GM23338 (cell line): Measurements from ENCODE around the gene FIG4.

ENCODE experiments used
- CREB1 ChIP-seq: fragments of 250-450 bp; sonication (Bioruptor Pico); IDR thresholded peaks from 2 replicates; pipeline ENCODE4 v1.5.0; 2020; ENCODE audit warnings: low read depth, mild to moderate bottlenecking, moderate library complexity
- CTCF ChIP-seq, 2 experiments: fragments of 200-600 bp in 1 of 2; sonication (generic) in 1 of 2; conservative IDR thresholded peaks; 2 replicates each; pipeline versions ENCODE4 v1.5.1 to v1.6.1; 2016 to 2017; ENCODE audit warnings: antibody characterized with exemption in 2 of 2, low read depth in 2 of 2, mild to moderate bottlenecking in 2 of 2, moderate library complexity in 1 of 2
- EZH2 ChIP-seq: fragments of 200-600 bp; sonication (generic); IDR thresholded peaks from one replicate; pipeline ENCODE4 v1.8.0; 2017; ENCODE audit warnings: antibody characterized with exemption, mild to moderate bottlenecking, low read depth; ENCODE audit not compliant: unreplicated experiment
- EZH2phosphoT487 ChIP-seq: fragments of 200-600 bp; sonication (generic); IDR thresholded peaks from one replicate; pipeline ENCODE4 v1.8.1; 2018; ENCODE audit warnings: antibody characterized with exemption; ENCODE audit not compliant: unreplicated experiment
- REST ChIP-seq: IDR thresholded peaks from one replicate; pipeline ENCODE4 v1.6.1; 2018; ENCODE audit warnings: antibody characterized with exemption; ENCODE audit not compliant: unreplicated experiment

DNA sequence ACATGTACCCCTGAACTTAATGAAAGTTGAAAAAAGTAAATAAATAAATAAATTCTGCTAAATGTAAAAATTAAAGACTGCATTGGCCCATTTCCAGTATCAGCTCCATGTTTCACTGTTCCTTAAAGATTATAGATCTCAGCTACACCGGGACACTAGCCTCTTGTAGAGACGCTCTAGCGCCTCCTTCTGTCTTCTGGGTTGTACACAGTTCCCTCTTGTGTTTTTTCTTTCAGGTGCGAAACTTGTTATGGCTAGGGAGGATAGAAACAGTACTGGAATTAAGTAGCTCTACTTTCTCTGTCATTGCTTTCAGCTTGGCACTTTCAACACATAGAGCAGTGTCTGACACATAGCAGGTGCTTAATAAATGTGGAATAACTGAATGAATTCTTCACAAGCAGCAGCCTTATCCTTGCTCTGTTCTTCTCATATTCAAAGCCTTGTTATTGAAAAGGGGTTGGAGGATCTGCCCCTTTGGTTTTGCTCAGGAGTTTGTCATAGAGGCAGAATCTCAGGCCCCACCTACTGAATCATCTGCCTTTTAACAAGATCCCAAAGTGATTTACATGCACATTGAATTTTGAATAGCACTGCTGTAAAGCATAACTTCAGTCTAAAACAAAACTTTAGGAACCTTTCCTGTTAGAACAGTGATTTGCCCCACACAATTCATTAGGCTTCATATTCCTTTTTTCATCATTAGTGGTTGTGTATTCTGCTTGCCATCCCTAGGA, 92.3 kb downstream of the FIG4 start:
- peak; percentile 85 to 88 for TF ChIP-seq CTCF (conservative IDR thresholded peaks at IDR 0.05; ENCODE audit: low read depth in 2 of 2)
- TF ChIP-seq EZH2phosphoT487: no peak
- TF ChIP-seq REST: no peak
- TF ChIP-seq CREB1 (CRISPR knock-in tag): no peak
- no peak for TF ChIP-seq EZH2
